ENCODE measurements around the gene PHYKPL. TPM values are rescaled to one million over a fixed set of nuclear protein-coding genes. Genes with fewer than 3 reads are reported as not detected.
A peak's percentile ranks its signal among the peaks of the same experiment; 100 is the strongest.

The PHYKPL gene
- total RNA-seq, 1 donor, result 106 TPM

DNA sequence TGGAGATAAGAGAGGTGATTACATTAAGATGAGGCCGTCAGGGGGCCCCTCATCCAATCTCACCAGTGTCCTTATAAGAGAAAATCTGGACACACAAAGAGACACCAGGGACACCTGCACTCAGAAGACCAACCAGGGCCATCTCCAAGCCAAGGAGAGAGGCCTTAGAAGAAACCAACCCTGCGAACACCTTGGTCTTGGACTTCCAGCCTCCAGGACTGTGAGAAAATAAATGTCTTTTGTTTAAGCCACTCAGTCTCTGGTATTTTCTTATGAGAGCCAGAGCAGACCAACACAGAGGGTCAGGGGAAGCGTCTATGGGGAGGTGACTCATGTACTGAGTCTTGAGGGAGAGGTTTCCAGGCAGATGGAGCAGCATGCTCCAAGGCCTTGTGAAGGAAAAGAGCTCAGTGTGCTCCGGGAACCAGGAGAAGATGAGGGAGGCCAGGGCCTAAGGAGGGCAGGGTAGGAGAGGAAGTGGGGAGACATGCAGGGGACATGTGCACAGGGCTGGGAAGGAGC, 5.4 kb downstream of the PHYKPL start:
- no peak for DNase-seq (ENCODE audit: low read depth in 2 of 3, low spot score in 2 of 3)

DNA sequence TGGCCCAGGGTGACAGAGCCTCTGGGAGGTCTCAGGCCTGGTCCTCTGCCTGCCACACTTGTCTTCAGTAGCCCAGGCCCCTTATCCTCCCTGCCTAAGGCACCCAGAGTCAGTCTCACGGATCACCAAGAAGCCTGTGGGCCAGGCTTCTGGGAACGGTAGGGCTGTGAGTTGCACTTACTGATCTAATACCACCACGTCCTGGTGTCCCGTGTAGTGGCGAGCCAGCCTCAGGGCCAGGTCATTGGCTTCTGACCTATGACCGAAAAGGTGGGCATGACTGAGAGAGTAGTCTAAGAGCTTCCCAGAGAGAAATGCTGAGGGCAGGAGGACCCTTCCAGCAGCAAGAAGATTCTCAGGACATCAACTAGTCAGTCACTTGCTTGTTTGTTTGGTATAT, 7.4 kb downstream of the PHYKPL start:
- no peak for DNase-seq (ENCODE audit: low read depth in 2 of 3, low spot score in 2 of 3)

DNA sequence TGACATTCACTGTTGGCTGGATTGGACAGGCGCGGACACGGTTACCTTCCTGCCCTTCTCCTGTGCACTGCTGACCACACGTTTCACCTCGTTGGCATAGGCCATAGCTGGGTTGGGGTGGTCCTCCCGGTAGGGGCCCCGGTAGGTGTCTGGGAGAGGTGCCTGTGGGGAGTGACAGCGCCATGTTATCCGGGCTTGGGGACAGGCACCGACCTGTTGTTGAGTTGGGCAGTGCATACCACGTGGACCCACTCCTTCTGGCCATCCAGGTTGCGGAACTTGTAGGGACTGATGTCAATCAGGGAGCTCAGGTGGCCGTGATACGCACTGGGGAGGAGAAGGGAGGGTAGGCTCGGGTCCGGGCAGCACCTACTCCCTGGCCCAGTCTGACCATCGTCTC, 8.2 kb downstream of the PHYKPL start:
- DNase-seq (ENCODE audit: low read depth in 2 of 3, low spot score in 2 of 3), result no peak

DNA sequence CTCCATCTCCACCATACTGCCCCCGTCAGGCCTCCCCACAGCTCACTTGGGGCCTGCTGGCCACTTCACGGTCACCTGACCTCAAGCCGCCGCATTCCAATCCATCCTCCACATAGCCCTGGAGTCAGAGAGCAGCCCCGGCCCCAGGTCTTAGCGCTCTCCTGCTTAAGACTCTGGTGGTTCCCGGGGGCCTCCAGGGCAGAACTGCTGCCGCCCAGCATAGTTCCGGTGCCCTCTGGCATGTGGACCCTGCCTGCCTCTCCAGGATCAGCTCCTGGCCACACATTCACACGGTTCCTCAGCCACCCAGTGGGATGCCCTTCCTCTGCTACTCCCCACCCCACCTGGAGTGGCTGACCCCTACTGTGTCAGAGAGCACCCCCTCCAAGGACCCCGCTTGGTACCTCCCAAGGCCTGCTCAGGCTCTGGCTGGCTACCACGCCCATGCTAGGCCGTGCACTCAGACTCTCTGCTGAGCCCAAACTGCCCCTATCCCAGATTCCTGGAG, 8.7 kb downstream of the PHYKPL start:
- DNase-seq (ENCODE audit: low read depth in 2 of 3, low spot score in 2 of 3), result no peak

DNA sequence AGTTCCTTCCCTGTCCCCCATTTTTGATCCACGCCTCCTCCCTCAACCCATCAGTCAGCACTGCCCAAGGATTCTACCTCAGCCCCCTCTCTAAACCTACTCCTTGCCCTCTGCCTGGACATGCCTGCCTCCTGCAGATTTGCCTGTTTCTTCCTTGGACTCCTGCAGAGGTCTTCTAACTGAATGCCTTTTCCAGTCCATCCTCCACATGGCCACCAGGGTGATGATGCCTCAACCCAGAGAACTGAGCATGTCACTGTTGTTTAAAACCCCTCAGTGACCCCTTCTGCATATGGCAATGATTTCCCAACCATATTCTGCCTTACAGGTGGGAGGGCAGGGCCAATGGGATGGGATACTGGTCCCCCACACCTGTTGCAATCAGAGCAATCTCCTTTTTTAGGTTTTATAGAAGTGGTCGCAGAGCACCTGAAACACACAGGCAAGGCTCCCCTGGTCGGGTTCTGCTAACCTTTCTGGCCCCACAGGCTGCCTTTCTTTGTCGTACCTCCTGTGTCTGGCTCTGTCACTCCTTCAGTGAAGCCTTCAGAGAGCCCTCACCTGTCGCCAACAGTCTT, 9.3 kb downstream of the PHYKPL start:
- DNase-seq (ENCODE audit: low read depth in 2 of 3, low spot score in 2 of 3), result no peak

DNA sequence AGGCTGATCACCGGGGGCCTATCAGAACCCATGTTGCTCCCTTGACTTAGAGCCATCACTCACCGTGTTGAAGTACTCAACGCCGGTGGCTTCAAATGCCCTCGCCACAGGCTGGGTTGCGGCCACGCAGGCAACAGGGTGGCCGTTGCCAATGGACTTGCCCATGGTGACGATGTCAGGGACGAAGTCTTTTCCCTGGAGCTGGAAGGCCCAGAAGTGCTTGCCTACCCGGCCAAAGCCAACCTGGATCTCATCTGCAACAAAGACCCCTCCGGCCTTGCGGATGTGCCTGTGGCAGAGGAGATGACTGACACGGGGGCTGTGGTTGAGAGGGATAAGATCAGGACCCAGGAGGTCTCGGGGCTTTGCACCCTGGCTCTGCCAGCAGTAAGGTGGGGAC, 10.3 kb downstream of the PHYKPL start:
- DNase-seq (ENCODE audit: low read depth in 2 of 3, low spot score in 2 of 3), result no peak

DNA sequence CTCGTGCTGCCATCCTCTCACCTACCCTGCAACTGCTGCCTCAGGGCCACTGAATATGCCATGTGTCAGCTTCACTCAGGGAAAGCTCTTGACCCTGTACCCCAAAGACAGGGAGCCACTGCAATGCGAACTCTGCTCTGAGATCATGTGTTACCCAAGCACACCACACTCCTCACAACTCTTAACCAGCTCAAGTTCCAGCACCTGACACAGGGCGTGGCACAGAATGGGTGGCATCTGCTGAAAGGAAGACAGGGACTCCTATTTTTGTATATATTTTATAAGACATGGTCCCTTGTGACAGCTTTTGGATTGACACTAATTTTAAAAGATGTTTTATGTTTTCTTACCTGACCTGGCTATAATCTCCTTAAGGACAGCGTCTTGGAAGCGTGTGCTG, 10.7 kb downstream of the PHYKPL start:
- DNase-seq (ENCODE audit: low read depth in 2 of 3, low spot score in 2 of 3), result no peak

DNA sequence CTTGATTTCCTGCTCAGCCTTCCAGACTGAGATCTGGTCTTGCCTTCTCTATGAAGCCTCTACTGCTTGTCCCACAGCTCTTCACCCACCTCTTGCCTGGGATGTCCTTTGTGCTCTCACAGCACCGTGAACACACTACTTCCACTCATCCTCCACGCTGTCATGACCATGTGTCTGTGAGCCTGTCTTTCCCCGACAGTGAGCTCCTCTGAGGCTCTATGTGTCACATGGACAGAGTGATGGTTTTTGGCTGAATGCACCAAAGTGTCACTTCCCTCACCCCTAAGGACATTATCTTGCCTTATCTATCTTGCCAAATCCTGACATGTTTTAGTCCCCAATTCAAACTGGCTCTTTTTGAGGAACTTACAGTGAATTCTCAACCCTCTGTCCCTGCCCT, 11.3 kb downstream of the PHYKPL start:
- no peak for DNase-seq (ENCODE audit: low read depth in 2 of 3, low spot score in 2 of 3)

DNA sequence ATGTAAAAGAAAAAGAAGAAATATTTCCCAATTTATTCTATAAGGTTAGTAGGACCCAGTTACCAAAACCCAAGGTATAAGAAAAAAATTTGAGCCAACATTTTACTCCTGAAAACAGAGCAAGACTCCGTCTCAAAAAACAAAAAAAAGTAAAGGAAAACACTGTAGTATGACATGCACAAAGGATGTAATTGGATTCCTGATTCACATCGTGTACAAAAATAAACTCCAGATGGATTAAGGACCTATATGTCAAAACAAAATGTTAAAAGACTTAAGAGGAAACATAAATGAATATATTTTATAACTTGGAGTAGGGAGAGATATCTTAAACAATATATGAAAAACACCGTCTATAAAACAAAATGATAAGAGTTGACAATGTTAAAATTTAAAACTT, 13.8 kb downstream of the PHYKPL start:
- no peak for DNase-seq (ENCODE audit: low read depth in 2 of 3, low spot score in 2 of 3)

DNA sequence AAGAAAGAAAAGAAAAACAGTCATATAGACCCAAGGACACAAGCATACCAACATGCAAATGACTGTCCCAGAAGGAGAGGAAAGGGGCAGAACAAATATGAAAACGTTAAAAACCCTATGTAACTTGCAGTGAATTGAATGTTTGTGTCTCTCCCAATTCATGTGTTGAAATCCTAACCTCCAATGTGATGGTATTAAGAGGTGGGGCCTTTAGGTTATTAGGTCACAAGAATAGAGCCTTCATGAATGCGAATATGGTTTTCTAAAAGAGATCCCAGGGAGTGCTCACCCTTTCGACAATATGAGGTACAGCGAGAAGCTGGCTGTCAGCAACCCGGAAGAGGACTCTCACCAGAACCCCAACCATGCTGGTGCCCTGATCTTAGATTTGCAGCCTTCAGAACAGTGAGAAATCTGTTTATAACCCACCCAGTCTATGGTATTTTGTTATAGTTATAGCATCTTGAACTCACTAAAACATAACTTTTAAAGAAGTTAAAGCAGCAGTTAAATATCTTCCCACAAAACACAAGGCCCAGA, 14.3 kb downstream of the PHYKPL start:
- DNase-seq (ENCODE audit: low read depth in 2 of 3, low spot score in 2 of 3), result no peak

DNA sequence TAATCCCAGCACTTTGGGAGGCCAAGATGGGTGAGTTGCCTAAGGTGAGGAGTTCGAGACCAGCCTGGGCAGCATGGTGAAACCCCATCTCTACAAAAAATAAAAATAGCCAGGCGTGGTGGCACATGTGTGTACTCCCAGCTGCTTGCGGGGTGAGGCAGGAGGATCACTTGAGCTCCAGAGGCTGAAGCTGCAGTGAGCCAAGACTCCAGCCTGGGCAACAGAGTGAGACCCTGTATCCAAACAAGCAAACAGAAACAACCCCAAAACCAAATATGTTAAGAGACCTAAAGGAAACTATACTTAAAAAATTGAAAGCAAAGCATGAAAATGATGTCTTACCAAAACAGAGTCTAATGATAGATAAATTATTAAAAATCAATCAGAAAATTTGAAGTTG, 15.8 kb downstream of the PHYKPL start:
- no peak for DNase-seq (ENCODE audit: low read depth in 2 of 3, low spot score in 2 of 3)

DNA sequence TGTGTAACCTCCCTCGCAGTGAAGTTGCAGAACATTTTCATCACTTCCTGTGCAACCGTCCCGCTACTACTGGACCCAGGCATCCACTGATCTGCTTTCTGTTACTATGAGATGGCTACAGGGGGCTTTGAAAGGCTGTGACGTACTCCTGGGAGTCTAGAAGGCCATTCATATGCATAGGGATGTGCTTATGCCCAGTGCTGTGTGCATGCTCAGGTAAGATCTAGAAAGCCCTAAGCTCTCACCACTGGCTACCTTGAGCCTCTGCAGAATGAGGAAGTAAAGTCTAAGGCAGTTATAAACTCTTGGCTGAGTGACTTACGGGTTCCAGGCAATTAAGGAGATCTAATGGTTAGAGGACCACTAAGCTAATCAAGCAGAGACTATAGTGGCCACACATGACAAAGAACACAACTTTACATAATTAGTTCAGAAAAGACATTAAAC, 16.5 kb downstream of the PHYKPL start:
- peak in 1 of 3 donors; percentile 44 for DNase-seq (ENCODE audit: low read depth in 2 of 3, low spot score in 2 of 3)

DNA sequence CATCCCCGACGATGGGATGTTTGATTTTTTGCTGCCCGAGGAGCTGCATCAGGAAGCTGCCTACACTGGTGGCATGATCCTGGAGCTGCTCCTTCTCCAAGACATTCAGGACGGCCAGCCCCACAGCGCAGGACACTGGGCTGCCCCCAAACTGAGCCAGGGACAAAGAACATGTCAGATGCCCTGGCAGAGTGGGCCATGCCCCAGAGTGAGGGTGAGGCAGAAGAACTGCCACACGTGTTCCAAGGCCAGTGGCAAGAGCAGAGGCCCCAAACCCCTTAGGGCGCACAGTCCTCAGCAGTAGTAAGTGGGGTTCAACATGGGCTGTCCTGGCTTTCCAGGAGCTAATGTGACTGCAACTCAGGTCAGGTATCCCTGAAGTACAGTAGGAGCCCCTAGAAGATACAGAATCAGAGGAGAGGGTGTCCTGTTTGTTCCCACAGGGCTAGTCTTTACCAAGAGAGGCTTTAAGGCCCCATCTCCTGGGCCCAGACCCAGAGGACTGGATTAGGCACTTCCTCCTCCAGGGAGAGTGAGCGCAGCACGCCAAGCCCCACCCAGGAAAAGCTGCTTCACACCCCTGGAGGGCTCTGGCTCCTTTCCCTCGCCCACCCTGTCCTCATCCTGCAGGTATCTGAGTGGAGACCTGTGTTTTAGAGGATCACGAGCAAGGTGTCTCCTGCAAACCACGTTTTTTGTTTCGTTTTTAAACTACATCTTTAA, 17.2 kb downstream of the PHYKPL start:
- DNase-seq (ENCODE audit: low read depth in 2 of 3, low spot score in 2 of 3), result no peak

DNA sequence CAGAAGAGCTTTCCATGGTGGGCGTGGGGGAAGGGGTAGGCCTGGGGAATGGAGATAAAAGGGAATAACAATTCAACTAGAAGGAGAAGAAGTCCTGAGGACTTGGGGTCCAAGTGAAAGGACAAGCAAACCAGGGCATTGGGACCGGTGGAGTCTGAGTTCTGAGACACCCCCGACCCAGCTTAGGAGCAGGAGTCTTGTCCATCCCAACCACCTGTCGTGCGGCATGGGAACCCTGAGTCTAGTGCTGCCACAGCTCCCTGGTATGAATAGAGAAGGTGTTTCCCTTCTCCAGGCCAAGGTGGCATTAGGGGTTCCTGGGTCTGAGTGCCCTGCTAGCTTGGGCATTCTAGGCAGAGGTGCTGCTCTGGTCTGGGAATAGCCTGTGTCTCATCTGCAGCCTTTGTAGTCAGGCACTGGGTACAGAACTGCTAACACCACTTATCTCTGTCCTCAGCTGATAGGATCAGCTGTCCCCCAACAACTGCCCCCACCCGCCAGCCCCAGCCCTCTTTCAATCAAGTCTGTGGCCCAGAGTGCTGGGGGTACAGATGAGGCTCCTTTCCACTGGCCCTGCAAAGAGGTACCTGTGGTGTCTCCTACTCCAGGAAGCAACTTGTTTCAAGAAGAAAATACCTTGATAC, 18.3 kb downstream of the PHYKPL start:
- no peak for DNase-seq (ENCODE audit: low read depth in 2 of 3, low spot score in 2 of 3)

DNA sequence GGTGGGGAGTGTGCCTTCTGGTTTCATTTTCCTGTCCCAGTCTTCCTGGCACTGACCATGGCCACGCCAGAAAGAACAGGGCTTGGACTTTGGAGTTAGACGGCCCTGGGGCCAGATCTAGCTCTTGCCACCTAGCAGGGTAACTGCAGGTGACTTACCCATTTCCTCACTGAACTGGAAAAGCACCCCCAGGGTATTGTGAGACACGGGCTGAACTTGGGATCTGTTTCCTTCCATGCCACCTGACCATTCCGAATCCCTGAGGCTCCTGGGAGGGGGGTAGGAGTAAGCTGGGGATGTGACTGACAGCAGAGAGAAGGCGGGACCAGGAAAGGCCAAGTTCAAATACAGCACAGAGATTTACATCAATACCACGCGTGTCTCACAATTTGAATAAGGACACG, 18.9 kb downstream of the PHYKPL start:
- DNase-seq (ENCODE audit: low read depth in 2 of 3, low spot score in 2 of 3), result no peak

DNA sequence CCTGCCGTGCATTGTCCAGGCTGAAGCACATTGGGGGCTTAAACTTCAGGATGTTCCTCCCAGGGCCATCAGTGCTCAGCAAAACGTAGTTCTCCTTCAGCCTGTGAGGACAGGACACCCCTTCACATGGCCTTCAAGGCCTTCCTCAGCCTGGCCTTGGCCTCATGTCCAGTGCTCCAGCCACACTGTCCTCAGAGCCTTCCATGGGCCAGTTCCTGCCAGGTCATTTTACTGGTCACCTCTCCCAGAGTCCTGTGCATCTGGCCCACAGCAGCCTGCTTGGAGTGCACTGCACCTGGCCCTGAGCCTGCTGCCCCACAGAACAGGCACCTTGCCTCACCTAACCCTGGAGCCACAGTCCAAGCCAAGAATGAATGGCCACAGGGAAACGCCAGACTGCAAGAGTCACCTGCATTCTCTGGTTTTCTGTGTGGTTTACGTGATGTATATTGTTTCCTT, 19.6 kb downstream of the PHYKPL start:
- DNase-seq (ENCODE audit: low read depth in 2 of 3, low spot score in 2 of 3), result no peak

DNA sequence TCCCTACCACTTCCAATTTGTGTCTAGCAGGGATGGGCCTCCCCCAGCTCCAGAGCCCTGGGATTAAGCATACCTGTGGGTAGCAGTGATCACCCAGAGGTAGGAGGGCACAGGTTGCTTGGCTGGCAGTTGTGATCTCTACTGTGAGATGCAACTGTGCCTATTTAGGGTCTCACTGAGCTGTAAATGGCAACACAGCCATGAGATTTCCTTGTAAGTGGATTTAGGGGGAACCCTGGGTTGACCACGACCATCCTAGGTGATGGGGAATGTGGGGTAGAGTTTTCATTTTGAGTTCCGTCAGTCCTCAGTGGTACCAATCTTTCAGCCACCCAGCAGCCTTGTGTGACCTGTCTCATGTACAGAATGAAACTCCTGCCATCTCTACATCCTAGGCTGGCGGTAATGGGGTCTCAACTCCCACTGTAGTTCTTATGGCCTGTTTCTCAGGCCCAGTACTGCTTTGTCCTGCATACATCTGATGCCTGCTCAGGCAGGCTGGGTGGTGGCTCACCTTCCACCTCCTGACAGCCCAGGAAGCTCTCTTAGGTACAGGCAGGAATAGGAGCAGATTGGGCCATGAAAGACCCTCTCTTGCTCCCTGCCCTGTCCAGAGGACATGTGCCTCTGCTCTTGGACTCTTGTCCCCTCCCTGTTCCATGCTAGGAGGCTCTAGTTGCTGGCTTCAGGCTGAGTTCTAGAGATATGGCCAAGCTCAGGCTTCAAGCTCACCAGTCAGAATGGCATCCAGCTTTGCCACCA, 20.2 kb downstream of the PHYKPL start:
- no peak for DNase-seq (ENCODE audit: low read depth in 2 of 3, low spot score in 2 of 3)

DNA sequence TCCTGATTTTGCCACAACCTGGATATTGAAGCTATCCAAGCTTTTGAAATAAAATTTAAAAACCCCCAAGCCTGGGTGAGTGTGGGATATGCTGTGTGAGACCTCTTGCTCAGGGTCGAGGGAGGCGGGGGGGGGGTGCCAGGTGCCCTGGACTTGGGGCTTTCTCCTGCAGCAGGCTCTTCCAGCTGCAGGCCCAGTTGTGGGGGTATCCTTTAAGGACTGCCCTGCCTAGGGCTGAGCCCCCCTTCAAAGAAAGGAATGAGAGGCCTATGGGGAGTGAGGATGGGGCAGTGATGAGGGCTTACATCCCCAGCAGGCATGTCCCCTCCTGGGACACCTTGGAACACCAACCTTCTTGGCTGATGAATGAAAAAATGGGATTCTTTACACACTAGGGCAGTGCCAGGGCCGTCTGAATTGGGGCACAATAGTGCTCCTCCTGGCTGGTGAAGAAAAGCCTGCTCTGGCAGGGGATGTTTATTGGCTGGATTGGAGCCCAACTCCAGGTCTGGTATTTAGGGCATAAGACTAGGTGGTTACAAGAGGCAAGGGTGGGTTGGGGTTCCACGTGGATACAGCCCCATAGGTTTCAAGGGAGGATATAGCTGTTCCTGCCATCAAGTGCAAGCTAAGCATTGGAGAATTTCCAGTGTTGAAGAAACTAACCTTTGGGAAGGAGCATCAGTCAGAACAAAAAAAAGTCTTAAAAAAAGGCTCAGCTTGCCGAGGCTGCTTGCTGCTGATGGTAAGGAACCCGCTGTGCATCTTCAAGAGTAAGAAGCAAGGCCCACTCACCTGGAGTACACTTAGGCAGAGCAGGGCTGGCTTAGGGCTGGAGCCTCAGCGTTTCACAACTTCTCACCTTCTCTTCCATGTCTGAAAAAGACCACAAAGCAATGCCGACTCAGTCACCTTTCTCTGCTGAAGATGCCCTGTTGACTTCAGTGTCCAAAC, 21.2 kb downstream of the PHYKPL start:
- DNase-seq (ENCODE audit: low read depth in 2 of 3, low spot score in 2 of 3), result no peak

DNA sequence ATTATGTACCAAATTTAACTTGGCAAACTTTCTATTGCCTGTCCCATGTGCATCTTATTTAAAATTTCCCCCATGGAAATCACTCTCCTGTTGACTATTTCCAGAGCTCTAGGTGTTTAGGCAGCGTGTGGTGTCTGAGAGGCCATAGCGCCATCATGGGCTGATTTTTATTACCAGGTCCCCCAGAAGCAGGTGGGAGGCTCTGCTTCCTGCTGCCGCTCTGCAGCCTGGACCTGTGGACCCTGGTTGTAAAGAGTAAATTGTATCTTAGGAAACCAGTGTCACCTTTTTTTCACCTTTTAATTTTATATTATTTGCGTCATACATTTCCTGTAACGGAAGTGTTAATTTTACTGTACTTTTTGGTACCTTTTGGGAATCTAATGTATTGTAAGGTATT, 21.9 kb downstream of the PHYKPL start:
- DNase-seq (ENCODE audit: low read depth in 2 of 3, low spot score in 2 of 3), result no peak
